HL-60 (cell line): ENCODE results near the gene CALM1.
"Not testable (repeated sequence)": the region's sequence is repeated elsewhere in the genome, so short reads cannot be mapped to it uniquely, and the experiment has no call there.

ENCODE experiments used
- DNase-seq, 2 experiments: peaks; one replicate each; pipeline ENCODE4 v3.0.0-alpha.2; 2010 to 2020; ENCODE audit warnings: low read depth in 1 of 2, low spot score in 1 of 2
- H3K27ac ChIP-seq: fragments of 250-450 bp; sonication (Bioruptor Pico); replicated peaks from 2 replicates; pipeline ENCODE4 v1.5.1; 2020; ENCODE audit warnings: mild to moderate bottlenecking, moderate library complexity
- H3K27me3 ChIP-seq: fragments of 250-450 bp; sonication (Bioruptor Pico); 2 replicates; pipeline ENCODE4 v1.5.1; 2021; ENCODE audit warnings: mild to moderate bottlenecking, moderate library complexity; ENCODE audit not compliant: insufficient read depth, poor library complexity, severe bottlenecking
- H3K4me3 ChIP-seq: replicated peaks from 2 replicates; pipeline ENCODE4 v1.5.1; 2011; ENCODE audit warnings: mild to moderate bottlenecking, control low read depth, low read length; ENCODE audit not compliant: insufficient read depth
- CTCF ChIP-seq: IDR thresholded peaks from one replicate; pipeline ENCODE4 v1.5.1; 2011; ENCODE audit warnings: low read length, control low read depth, inconsistent platforms; ENCODE audit not compliant: insufficient read depth
- GABPA ChIP-seq: IDR thresholded peaks from 2 replicates; pipeline ENCODE4 v1.6.1; 2012; ENCODE audit warnings: low read depth
- POLR2AphosphoS5 ChIP-seq: IDR thresholded peaks from 2 replicates; pipeline ENCODE4 v1.6.1; 2012; ENCODE audit warnings: low read depth
- REST ChIP-seq: IDR thresholded peaks from 2 replicates; pipeline ENCODE4 v1.6.1; 2012; ENCODE audit warnings: low read depth; ENCODE audit not compliant: insufficient replicate concordance
- SPI1 ChIP-seq: IDR thresholded peaks from 2 replicates; pipeline ENCODE4 v1.6.1; 2012; ENCODE audit warnings: low read depth, mild to moderate bottlenecking, borderline replicate concordance

CALM1 gene

GRCh38 chr14:90393966-90394365, 2.9 kb upstream of the CALM1 start:
- H3K27ac ChIP-seq = no peak overlapping the region
- no peaks in the 10 kb centered on the region for H3K27me3 ChIP-seq
- H3K4me3 ChIP-seq = no peak overlapping the region
- TF ChIP-seq SPI1 (no peak), CTCF (no peak), REST (no peak), POLR2AphosphoS5 (no peak), GABPA (no peak)
- DNase-seq = no peak

- not testable (repeated sequence) for H3K27me3 ChIP-seq, H3K4me3 ChIP-seq, H3K27ac ChIP-seq, DNase-seq
Observed at GRCh38 chr14:90394782-90395181, 2.0 kb upstream of the CALM1 start.

- H3K27ac ChIP-seq = peak overlapping the region; percentile 76
- peak overlapping the region; percentile 73 for H3K4me3 ChIP-seq
- H3K27me3 ChIP-seq = no peaks in the 10 kb centered on the region
- TF ChIP-seq CTCF (no peak), POLR2AphosphoS5 (no peak; the same call in 1 of the 2 replicates), SPI1 (no peak), REST (no peak), GABPA (no peak)
- peak; percentile 63 for DNase-seq
Observed at GRCh38 chr14:90397425-90398314, 841 bp downstream of the CALM1 start.

- TF ChIP-seq POLR2AphosphoS5 = peak; percentile 33; the same call in 1 of the 2 replicates
- no peak; the same call in 1 of the 2 replicates for TF ChIP-seq SPI1
- no peak for TF ChIP-seq REST
- no peak for TF ChIP-seq GABPA
- TF ChIP-seq CTCF = no peak
- H3K4me3 ChIP-seq = peak overlapping the region; percentile 73
- peak; percentile 49 to 79 for DNase-seq
- H3K27ac ChIP-seq = peak overlapping the region; percentile 76
- H3K27me3 ChIP-seq = no peaks in the 10 kb centered on the region
Observed at GRCh38 chr14:90398315-90398839, 1.5 kb downstream of the CALM1 start.
